Measurements from ENCODE around the gene NANOS1. TPM values are rescaled to one million over a fixed set of nuclear protein-coding genes. Genes with fewer than 3 reads are reported as not detected.

NANOS1 gene
- total and polyA plus RNA-seq, 7 donors: 0.69 to 4.7 (median 3.9) TPM; not detected in 2

DNA sequence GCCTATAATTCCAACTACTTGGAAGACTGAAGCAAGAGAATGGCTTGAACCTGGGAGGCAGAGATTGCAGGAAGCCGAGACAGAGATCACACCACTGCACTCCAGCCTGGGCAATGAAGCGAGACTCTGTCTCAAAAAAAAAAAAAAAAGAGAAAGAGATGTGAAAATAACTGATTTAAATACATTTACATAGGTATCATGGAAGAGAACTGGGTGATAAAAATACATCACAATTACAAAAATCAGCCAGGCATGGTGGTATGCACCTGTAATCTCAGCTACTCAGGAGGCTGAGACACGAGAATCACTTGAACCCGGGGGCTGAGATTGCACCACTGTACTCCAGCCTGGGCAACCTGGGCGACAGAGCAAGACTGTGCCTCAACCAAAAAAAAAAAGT, 19.8 kb downstream of the NANOS1 start:
- Histone ChIP-seq H3K4me1 (no peaks in the 10 kb centered on the region), H3K9me3 (no peaks in the 10 kb centered on the region), H3K27me3 (no peaks in the 10 kb centered on the region), H3K36me3 (peaks cover 26 to 100% (median 80%) of the 10 kb centered on the region in 4 donors), H3K4me3 (no peak overlapping the region), H3K27ac (no peak overlapping the region)
- DNase-seq: no peak
- WGBS, 2 donors: 89 to 94% methylated on average over 5 of the region's 5 CpGs
- TF ChIP-seq EP300 (IDR thresholded peaks at IDR 0.05) (no peak), POLR2A (IDR thresholded peaks at IDR 0.05) (no peak), POLR2AphosphoS5 (IDR thresholded peaks at IDR 0.05) (no peak)
- TF ChIP-seq, protein P1, sequence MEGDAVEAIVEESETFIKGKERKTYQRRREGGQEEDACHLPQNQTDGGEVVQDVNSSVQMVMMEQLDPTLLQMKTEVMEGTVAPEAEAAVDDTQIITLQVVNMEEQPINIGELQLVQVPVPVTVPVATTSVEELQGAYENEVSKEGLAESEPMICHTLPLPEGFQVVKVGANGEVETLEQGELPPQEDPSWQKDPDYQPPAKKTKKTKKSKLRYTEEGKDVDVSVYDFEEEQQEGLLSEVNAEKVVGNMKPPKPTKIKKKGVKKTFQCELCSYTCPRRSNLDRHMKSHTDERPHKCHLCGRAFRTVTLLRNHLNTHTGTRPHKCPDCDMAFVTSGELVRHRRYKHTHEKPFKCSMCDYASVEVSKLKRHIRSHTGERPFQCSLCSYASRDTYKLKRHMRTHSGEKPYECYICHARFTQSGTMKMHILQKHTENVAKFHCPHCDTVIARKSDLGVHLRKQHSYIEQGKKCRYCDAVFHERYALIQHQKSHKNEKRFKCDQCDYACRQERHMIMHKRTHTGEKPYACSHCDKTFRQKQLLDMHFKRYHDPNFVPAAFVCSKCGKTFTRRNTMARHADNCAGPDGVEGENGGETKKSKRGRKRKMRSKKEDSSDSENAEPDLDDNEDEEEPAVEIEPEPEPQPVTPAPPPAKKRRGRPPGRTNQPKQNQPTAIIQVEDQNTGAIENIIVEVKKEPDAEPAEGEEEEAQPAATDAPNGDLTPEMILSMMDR (IDR thresholded peaks at IDR 0.05): no peak
- intact Hi-C loops (cut with DNase I): no loop called here

DNA sequence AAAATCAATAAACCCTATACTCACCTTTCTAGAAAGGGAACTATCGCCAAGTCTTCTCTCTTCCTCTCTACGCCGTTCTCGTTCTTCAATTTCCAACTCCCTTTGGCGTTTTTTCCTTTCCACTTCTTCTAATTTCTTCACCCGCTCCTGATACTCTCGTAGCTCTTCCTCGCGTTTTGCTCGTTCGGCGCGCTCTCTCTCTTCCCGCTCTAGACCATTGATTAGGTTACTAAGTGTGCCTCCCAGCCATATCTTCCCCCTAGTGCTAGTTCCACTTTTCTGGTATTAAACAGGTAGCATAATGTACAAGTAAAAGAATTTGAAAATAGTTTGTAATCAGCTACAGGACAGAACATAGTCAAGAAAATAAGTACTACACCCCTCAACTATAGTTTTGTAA, 20.3 kb downstream of the NANOS1 start:
- no peak for TF ChIP-seq POLR2A (IDR thresholded peaks at IDR 0.05)
- no peak for TF ChIP-seq POLR2AphosphoS5 (IDR thresholded peaks at IDR 0.05)
- TF ChIP-seq, protein P1 (IDR thresholded peaks at IDR 0.05): no peak
- TF ChIP-seq EP300 (IDR thresholded peaks at IDR 0.05): no peak
- Histone ChIP-seq H3K9me3 (no peaks in the 10 kb centered on the region), H3K36me3 (peaks cover 28 to 100% (median 81%) of the 10 kb centered on the region in 4 donors), H3K4me1 (no peaks in the 10 kb centered on the region), H3K27ac (no peak overlapping the region), H3K27me3 (no peaks in the 10 kb centered on the region), H3K4me3 (no peak overlapping the region)
- DNase-seq: no peak
- intact Hi-C loops (cut with DNase I): no loop called here
- 97% methylated on average over 14 of the region's 14 CpGs for WGBS, 2 donors

DNA sequence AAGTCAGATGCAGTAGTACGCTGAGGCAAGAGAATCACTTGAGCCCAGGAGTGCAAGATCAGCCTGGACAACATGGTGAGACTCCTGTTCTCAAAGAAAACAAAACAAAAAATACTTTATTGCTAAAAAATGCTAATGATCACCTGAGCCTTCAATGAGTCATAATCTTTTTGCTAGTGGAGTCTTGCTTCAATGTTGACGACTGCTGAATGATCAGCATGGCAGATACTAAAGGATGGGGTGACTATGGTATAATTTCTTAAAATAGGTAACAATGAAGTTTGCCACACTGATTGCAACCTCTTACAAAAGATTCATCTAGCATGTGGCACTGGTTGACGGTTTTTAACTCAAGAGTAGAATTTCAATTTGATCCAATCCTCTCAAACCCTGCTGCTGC, 22.3 kb downstream of the NANOS1 start:
- H3K4me3 ChIP-seq: no peak overlapping the region
- no peaks in the 10 kb centered on the region for H3K27me3 ChIP-seq
- no peaks in the 10 kb centered on the region for H3K9me3 ChIP-seq
- peaks cover 39 to 100% (median 81%) of the 10 kb centered on the region in 4 donors for H3K36me3 ChIP-seq
- H3K27ac ChIP-seq: no peak overlapping the region
- TF ChIP-seq POLR2A (IDR thresholded peaks at IDR 0.05): no peak
- no peak for TF ChIP-seq EP300 (IDR thresholded peaks at IDR 0.05)
- TF ChIP-seq, protein P1 (IDR thresholded peaks at IDR 0.05): no peak
- TF ChIP-seq POLR2AphosphoS5 (IDR thresholded peaks at IDR 0.05): no peak
- H3K4me1 ChIP-seq: no peaks in the 10 kb centered on the region
- 94% methylated on average over 3 of the region's 3 CpGs for WGBS, 2 donors
- intact Hi-C loops (cut with DNase I): no loop called here
- no peak for DNase-seq

DNA sequence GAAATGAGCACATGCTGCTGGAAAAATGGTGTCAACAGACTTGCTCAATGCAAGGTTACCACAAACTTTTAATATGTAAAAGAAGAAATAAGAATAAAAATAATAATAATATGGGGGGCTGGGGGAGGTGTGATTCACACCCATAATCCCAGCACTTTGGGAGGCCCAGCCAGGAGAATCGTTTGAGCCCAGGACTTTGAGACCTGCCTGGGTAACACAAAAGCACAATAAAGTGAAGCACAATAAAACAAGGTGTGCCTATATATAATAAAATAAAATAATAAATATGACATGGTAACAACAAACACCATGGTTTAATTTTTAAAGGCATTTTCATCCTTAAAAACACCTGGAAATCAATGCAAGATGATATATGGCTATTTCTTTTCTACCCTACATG, 26.0 kb downstream of the NANOS1 start:
- TF ChIP-seq EP300 (IDR thresholded peaks at IDR 0.05) (no peak), POLR2A (IDR thresholded peaks at IDR 0.05) (no peak), POLR2AphosphoS5 (IDR thresholded peaks at IDR 0.05) (no peak)
- TF ChIP-seq, protein P1 (IDR thresholded peaks at IDR 0.05): no peak
- 17 to 65% methylated on average over 1 of the region's 1 CpG for WGBS, 2 donors
- Histone ChIP-seq H3K9me3 (no peaks in the 10 kb centered on the region), H3K36me3 (peaks cover 60 to 100% (median 78%) of the 10 kb centered on the region in 4 donors), H3K27me3 (no peaks in the 10 kb centered on the region), H3K4me1 (no peaks in the 10 kb centered on the region), H3K4me3 (no peak overlapping the region), H3K27ac (no peak overlapping the region)
- intact Hi-C loops (cut with DNase I): no loop called here
- no peak for DNase-seq

DNA sequence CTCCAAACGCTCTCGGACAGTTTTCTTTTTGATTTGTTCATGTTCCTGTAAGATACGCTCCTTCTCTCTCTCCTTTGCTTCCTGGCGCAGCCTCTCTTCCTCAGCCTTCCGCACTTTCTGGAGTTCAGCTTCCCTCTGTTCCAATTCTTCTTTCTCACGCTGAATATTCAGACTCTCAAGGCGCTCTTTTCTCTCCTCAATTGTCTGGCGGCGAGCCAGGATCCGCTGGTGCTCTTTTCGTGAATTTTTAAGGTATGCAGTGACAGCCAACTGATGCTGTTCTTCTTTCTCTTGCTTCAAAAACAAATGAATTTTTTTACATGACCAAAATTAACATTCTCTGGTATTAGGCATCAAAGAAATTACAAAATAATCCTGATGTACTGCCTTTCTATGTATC, 28.5 kb downstream of the NANOS1 start:
- Histone ChIP-seq H3K27me3 (no peaks in the 10 kb centered on the region), H3K4me1 (no peaks in the 10 kb centered on the region), H3K4me3 (no peak overlapping the region), H3K27ac (no peak overlapping the region), H3K9me3 (no peaks in the 10 kb centered on the region), H3K36me3 (peaks cover 53 to 100% (median 60%) of the 10 kb centered on the region in 4 donors)
- WGBS, 2 donors: 95% methylated on average over 11 of the region's 11 CpGs
- no peak for DNase-seq
- intact Hi-C loops (cut with DNase I): no loop called here
- TF ChIP-seq, protein P1 (IDR thresholded peaks at IDR 0.05): no peak
- TF ChIP-seq POLR2A (IDR thresholded peaks at IDR 0.05): no peak
- no peak for TF ChIP-seq POLR2AphosphoS5 (IDR thresholded peaks at IDR 0.05)
- TF ChIP-seq EP300 (IDR thresholded peaks at IDR 0.05): no peak

All from sigmoid colon (tissue), 7 donors.